GM23248 (cell line): ENCODE data around the gene CRY2.

Source experiments
- EZH2 ChIP-seq: fragments of 200-600 bp; sonication (generic); IDR thresholded peaks from 2 replicates; pipeline ENCODE4 v1.6.1; 2018; ENCODE audit warnings: antibody characterized with exemption, mild to moderate bottlenecking; ENCODE audit not compliant: insufficient read depth, poor library complexity, severe bottlenecking
- EZH2phosphoT487 ChIP-seq: fragments of 200-600 bp; sonication (generic); IDR thresholded peaks from 2 replicates; pipeline ENCODE4 v1.6.1; 2018; ENCODE audit warnings: antibody characterized with exemption, moderate library complexity, mild to moderate bottlenecking, low read depth; ENCODE audit not compliant: insufficient read depth

DNA sequence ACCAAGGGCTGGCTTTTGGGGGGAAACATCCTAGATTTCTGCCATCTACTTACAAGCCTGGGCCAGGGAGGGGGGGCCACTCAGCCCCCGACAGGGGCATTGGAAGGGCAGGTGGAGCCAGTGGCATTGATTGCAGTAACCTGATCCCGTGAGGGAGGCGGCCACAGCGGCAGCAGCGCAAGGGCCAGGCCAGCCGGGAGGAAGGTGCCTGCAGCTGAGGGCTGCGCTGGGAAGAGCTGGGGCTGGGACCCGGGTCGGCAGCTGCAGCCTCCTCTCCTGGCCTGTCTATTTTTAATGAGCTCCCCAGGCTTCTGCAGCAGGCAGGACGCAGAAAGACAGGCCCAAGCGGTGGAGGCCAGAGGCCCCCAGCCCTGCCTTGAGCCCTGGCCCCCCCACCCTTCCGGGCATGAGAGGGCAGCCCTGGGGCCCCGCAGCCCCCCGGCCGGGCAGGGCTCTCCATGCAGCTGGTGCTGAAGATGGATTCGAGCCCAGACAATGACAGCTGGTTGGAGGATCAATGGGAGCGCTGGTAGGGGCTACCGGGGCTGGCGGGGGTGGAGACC is 49.2 kb downstream of the CRY2 start:
- TF ChIP-seq EZH2 = no peak
- TF ChIP-seq EZH2phosphoT487 = no peak
